Epidermal melanocyte (primary cell): ENCODE data around the gene GRB14.
"Not testable (repeated sequence)": the region's sequence is repeated elsewhere in the genome, so short reads cannot be mapped to it uniquely, and the experiment has no call there.

Experiments used
- DNase-seq: peaks from one replicate; pipeline ENCODE4 v3.0.0; 2011; ENCODE audit warnings: low spot score; ENCODE audit not compliant: insufficient read length

GRB14 gene

DNA sequence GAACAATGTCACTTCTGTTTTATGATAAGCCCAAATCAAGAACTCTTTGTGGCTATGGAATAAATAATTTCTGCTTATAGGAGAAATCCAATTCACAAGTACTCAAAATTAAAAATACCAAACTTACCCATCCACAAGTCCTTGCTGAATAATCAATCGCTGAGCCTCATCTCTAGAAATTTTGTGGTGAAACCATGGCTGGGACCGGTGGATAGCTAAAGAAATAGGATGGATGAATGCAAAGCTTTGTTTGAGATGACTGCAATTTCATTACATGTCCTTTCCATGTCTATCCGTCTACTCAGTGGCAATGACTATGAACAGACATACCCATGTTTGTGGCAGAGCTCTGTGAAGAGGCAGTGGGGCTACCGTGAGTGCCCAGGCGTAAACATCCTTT is 124.4 kb downstream of the GRB14 start:
- DNase-seq: no peak

DNA sequence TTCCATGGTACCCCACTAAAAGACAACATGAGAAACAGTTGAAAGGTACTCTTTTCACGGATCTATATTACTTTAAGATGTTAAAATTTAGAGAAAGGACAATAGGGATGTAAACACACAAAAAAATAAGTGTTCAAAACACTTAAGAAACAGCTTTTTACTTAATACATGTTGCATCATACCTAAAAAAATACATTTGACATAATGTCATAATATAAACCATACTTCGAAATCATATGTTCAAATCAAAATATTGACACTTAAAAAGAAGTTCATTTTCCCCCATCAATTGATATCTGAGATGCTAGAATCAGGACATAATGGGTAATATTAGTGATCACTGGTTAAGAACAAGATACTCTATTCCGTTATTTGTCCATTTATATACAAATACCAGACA is 124.9 kb downstream of the GRB14 start:
- DNase-seq: no peak

DNA sequence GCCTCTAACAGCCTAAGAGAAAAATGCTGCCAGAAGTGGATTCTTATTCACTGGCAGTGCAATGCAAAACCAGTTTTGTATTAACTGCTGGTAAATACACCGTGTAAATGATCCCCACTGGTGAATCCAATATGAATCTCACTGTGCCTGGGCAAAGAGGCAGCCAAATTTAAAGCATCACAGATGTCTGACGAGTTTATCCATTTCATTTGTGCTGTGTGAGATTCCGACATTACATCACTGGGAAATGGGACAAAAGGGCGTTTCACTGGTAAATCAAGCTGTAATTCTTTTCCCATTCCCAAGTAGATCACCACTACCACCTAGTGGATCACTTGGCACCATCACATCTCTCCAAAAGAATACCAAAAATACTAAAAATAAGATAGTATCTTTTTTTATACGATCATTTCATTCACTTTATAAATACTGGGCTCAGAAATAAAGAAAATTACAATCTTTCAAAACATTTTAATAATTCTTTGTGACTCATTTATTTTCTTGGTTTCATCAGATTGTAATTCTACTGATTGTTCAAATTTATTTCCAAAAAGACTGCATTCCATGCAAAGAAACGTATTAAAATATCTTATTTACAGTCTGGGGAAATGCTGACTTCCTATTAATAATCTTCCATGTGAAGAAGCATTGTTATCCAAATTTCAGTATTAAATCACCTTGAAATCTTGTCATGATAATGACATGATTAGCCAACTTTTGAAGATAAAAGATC is 125.6 kb downstream of the GRB14 start:
- DNase-seq: peak; percentile 31

DNA sequence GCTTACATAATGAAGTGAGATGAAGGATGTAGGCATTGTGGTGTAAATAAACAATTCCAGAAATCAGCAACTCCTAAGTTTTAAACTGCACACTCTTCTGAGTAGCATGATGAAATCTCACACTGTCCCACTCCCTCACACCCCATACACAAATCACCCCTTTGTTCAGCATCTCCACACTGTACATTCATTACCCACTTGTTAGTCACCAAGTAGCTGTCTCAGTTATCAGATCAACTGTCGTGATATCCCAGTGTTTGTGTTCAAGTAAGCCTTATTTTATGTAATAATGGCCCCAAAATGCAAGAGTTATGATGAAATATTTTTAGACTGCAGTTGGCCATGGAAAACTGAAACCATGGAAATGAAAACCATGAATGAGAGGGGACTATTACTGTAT is 135.7 kb downstream of the GRB14 start:
- no peak for DNase-seq

DNA sequence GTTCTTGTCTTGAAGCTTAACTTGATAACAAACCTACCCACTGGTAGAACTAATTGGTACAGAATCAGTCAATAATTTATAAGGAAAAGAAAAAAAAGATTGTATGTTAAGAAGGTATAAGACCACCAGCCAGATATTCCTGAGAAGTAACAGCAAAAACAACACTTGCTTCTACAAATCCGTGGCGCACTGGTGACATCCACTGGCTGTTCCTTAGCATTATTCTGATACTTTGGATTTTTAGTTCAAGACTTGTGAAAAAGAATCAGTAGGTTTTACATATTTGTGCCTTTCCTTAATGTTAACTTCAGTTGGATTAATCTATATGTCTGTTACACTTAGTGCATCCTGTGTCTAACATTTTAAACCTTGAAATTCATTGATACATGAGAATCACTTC is 141.8 kb downstream of the GRB14 start:
- DNase-seq: no peak

DNA sequence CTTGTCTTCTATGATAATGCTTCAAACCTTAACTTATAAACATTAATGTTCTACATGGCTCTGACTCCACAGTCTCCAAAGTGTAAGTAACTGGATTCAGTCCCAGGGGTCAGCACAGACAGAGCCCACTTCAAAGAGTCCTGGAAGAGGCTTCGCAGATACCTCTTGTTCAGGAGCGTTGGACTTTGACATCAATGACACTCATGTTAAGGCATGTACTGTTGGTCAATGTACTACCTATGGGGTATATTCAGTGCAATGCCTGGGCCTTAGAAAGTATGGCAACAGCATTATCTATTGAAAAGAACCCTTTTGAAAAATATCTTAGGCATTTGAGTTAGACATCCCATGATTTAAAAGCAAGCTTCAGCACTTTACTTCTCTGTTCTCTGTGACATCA is 143.1 kb downstream of the GRB14 start:
- no peak for DNase-seq

DNA sequence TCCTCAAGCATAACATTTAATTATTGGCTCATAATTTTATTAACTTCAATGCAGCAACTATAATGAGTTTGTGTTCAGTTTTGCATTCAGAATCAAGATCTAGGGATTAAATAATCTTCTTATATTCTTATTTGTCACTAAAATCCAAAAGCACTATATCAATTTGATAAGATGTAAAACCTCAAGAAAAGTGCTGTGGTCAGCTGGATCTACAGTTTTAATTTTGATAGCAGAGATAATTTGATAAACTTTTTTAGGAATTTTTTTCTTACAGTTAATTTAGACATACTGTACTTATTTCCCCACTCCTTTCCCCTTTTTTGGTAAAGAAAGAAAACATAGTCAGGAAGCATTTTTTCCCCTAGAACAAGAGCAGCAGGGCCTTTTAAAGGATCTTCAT is 146.4 kb downstream of the GRB14 start:
- DNase-seq: no peak

DNA sequence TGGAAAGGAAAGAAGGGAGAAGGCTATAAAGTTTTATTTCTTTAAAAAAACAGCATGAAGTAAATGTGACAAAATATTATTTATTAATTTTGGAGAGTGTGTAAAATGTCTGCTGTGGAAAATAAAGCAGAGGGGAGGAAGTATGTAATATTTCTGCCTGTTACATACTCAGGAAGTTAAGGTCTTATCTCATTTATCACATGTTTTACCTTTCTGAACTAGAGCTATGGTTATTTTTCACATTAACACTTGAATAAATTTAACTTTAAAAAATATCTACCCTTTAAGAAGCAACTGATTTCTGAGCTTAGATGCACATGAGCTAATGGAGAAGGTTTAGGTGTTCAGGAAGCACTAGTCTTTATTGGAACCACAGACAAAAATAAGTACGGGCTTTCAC is 148.3 kb downstream of the GRB14 start:
- DNase-seq: no peak

DNA sequence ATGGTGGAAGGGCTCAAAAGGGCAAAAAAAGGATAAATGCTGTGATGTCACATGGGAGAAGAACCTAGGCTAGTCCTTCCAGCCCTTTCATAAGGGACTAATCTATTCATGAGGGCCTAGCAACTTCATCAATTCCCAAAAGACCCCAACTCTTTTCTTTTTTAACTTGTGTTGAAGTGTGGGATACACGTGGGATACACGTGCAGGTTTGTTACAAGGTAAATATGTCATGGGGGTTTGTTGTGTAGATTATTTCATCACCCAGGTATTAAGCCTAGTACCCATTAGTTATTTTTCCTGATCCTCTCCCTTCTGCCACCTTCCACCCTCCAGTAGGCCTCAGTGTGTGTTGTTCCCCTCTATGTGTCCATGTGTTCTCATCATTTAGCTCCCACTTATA is 156.2 kb downstream of the GRB14 start:
- not testable (repeated sequence) for DNase-seq

DNA sequence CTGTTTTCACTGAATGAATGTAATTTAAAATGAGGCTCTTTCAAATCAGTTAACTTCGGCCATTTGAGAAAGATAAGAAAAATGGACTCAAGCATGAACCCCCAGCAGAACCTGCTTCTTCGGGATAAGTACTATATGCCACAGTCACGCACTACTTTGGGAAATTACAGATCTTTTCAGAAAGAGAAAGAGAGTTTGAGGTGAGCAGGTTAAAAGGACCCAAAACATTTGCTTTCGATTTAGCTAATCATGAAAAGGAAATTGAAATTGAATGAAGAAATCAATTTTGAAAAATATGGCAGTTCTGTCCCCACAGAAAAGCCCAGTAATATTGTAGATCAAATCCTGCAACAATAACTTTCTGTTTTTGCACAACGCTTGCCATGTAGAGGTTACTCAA is 156.9 kb downstream of the GRB14 start:
- DNase-seq: no peak

DNA sequence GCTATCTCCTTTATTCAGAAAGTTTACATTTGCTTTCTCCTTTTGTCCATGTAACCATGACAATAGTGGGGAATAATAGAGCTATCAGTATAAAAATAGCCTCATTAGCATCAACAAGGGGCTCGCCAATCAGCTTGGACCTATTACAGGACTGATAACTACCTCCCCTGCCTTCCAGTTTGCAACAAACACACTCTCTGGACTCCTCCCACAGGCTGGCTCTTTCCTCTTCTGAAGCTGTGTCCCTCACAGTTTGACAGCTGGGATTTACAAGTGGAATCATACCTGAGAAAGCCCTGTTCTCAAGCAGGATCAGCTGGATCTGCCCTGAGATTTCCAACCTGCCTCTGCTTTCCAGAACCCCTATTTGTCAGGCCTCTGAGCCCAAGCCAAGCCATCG is 162.5 kb downstream of the GRB14 start:
- DNase-seq: no peak

DNA sequence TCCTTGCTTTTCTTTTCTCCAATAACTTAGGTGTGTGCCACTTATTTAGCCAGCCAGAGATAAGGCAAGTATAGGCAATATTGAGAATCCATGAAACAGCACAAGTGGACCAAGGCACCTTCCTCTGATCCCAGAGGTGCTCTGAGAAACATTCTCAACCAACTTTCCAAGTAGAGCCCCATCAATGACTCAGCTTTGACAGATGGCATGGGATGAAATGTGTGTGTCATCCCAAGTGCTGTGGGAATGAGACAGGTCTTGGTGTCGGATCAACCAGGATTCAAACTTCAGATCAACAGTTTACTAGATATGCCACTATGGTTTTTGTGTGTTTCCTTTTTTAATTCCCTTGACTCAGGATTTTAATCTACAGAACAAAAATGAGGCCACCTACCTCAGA is 164.0 kb downstream of the GRB14 start:
- DNase-seq: no peak

DNA sequence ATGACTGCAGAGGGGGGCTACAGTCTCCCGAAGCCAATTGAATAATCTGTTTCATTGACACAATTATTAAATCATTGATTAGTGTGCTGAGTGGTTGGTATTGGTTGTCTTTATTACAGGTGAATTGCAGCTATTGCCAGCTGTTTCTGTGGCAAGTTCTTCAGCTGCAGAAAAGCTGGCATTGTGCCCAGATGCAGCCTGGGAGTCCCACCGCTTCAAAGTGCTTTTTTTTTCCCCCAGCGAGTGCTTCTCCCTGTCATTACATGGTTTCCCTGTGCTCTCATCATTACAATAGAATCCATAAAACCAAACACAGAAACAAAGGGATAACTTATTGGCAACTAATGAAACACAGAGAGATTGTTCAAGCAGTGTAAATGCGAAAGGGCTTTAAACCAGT is 164.7 kb downstream of the GRB14 start:
- no peak for DNase-seq

DNA sequence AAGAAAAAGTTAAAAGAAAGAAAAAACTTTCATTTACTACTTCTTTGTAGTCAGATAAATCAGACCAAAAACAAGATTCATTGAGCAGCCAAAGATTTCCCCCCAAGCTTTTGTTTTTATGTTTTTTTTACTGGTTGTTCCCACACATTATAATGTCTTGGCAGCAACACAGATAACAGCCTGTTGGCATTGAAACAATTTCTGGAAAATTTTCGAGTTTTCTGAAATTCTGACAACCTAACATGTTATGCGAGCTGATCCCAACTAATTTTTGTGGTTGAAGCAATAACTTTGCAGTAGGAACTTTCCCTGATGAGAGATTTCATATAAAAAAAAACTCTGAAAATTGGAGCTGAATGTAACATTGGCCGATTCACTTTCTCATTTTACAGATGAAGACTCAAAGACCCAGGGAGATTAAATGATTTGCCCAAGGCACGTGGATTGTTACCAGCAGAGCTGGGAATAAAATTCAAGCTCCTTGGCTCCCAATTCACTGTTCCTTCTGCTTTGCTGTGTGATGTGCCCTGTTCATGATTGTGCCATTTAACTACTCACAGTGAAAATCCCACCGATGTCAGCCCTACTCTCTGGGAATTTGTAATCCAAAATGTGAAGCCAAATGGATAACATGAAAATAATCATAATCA is 167.5 kb downstream of the GRB14 start:
- no peak for DNase-seq

DNA sequence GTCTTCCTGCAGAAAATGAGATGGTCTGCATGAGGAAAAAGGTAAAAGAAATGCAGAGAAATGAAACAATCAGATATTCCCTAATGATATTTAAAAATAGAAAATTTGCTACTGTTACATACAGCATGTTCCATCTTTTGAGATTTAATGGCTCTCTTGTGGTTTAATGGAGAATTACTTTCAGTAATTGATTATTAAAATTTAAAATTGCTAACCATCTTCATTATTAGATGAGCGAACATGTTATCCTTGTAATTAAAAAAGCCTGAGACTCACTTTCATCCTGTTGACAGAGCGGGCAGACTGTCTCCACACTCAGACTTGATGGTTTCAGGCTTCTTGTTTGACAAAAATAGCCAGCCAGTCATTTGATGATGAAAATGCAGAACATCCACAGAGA is 171.0 kb downstream of the GRB14 start:
- no peak for DNase-seq

DNA sequence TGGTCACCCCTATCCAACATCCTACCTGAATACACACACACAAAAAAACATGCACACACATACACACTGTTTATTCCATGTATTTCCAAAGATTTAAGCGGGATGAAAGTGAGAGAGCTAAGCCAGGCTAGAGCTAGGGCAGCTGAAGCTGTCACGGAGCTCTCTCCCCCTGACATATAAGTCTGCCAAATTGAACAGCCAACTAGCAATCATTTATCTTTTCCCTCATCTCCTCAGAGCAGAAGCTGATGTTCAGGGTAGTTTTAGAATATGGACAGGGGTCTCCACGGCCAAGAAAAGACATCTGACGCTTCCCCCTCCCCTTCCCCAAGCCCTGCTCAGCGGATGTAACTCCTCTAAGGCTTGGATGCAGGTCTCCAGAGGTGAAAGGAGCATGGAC is 171.6 kb downstream of the GRB14 start:
- DNase-seq: no peak

DNA sequence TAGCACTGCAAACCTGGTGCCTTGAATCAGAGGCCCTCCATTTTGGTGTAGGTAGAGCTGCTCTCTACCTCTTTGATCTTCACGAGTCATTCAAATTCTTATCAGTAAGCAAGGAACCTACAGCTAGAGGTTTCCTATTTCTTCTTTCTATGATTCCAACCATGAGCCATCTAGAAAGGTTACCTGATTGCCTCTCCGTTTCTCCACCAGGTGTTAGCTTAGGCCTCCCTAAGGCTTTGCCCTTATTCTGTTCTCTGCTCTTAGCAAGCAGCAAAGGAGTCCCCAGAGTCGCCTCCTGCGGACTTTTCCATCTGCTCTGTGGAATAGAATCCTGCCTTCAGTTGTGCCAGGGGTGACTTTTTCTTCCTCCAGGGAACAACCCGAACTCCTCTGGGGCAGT is 173.6 kb downstream of the GRB14 start:
- no peak for DNase-seq
